ENCODE data around the gene MEIS2. TPM values are rescaled to one million over a fixed set of nuclear protein-coding genes. Genes with fewer than 3 reads are reported as not detected.

Gene MEIS2
- total RNA-seq, 1 experiment from 2014 or later: 23.1 TPM

GRCh38 chr15:37075777-37076176, 24.6 kb downstream of the MEIS2 start:
- H3K9me3 Mint-ChIP-seq (ENCODE audit: low read depth, unreplicated experiment): no peaks in the 10 kb centered on the region
- no peak for TF ChIP-seq CTCF (IDR thresholded peaks at IDR 0.05; ENCODE audit: unreplicated experiment)
- H3K36me3 Mint-ChIP-seq (ENCODE audit: insufficient read depth, unreplicated experiment): peaks cover 5% of the 10 kb centered on the region
- no peaks in the 10 kb centered on the region for H3K4me1 Mint-ChIP-seq (ENCODE audit: low read depth, unreplicated experiment)
- DNase-seq: no peak
- no peak overlapping the region for H3K27ac Mint-ChIP-seq (ENCODE audit: unreplicated experiment)
- CTCF ChIA-PET: no interaction called here
- no peaks in the 10 kb centered on the region for H3K27me3 Mint-ChIP-seq (ENCODE audit: unreplicated experiment)
- no peak overlapping the region for H3K4me3 Mint-ChIP-seq (ENCODE audit: low read depth, unreplicated experiment)
- no TSS peak for BruUV-seq (replicated peaks)
- intact Hi-C loops (cut with micrococcal nuclease; ENCODE audit: unreplicated experiment): no loop called here

- no peak for DNase-seq
- Mint-ChIP-seq H3K9me3 (ENCODE audit: low read depth, unreplicated experiment) (no peaks in the 10 kb centered on the region), H3K27me3 (ENCODE audit: unreplicated experiment) (no peaks in the 10 kb centered on the region), H3K36me3 (ENCODE audit: insufficient read depth, unreplicated experiment) (peaks cover 5% of the 10 kb centered on the region), H3K27ac (ENCODE audit: unreplicated experiment) (no peak overlapping the region), H3K4me1 (ENCODE audit: low read depth, unreplicated experiment) (no peaks in the 10 kb centered on the region), H3K4me3 (ENCODE audit: low read depth, unreplicated experiment) (no peak overlapping the region)
- no TSS peak for BruUV-seq (replicated peaks)
- CTCF ChIA-PET: no interaction called here
- intact Hi-C loops (cut with micrococcal nuclease; ENCODE audit: unreplicated experiment): no loop called here
- TF ChIP-seq CTCF (IDR thresholded peaks at IDR 0.05; ENCODE audit: unreplicated experiment): no peak
Measured at GRCh38 chr15:37072181-37072580, 28.2 kb downstream of the MEIS2 start.

GRCh38 chr15:37071134-37071533, 29.2 kb downstream of the MEIS2 start:
- TF ChIP-seq CTCF (IDR thresholded peaks at IDR 0.05; ENCODE audit: unreplicated experiment): no peak
- intact Hi-C loops (cut with micrococcal nuclease; ENCODE audit: unreplicated experiment): no loop called here
- H3K4me1 Mint-ChIP-seq (ENCODE audit: low read depth, unreplicated experiment): no peaks in the 10 kb centered on the region
- H3K27ac Mint-ChIP-seq (ENCODE audit: unreplicated experiment): no peak overlapping the region
- no peaks in the 10 kb centered on the region for H3K9me3 Mint-ChIP-seq (ENCODE audit: low read depth, unreplicated experiment)
- DNase-seq: no peak
- H3K4me3 Mint-ChIP-seq (ENCODE audit: low read depth, unreplicated experiment): no peak overlapping the region
- peaks cover 5% of the 10 kb centered on the region for H3K36me3 Mint-ChIP-seq (ENCODE audit: insufficient read depth, unreplicated experiment)
- no peaks in the 10 kb centered on the region for H3K27me3 Mint-ChIP-seq (ENCODE audit: unreplicated experiment)
- BruUV-seq (replicated peaks): no TSS peak
- CTCF ChIA-PET: no interaction called here

GRCh38 chr15:37070686-37071085, 29.7 kb downstream of the MEIS2 start:
- no peak for DNase-seq
- Mint-ChIP-seq H3K36me3 (ENCODE audit: insufficient read depth, unreplicated experiment) (peaks cover 5% of the 10 kb centered on the region), H3K4me3 (ENCODE audit: low read depth, unreplicated experiment) (no peak overlapping the region), H3K27me3 (ENCODE audit: unreplicated experiment) (no peaks in the 10 kb centered on the region), H3K4me1 (ENCODE audit: low read depth, unreplicated experiment) (no peaks in the 10 kb centered on the region), H3K9me3 (ENCODE audit: low read depth, unreplicated experiment) (no peaks in the 10 kb centered on the region), H3K27ac (ENCODE audit: unreplicated experiment) (no peak overlapping the region)
- CTCF ChIA-PET: no interaction called here
- no TSS peak for BruUV-seq (replicated peaks)
- intact Hi-C loops (cut with micrococcal nuclease; ENCODE audit: unreplicated experiment): no loop called here
- no peak for TF ChIP-seq CTCF (IDR thresholded peaks at IDR 0.05; ENCODE audit: unreplicated experiment)

GRCh38 chr15:37061996-37062395, 38.4 kb downstream of the MEIS2 start:
- peak; percentile 24 for DNase-seq
- CTCF ChIA-PET: no interaction called here
- intact Hi-C loops (cut with micrococcal nuclease; ENCODE audit: unreplicated experiment): no loop called here
- BruUV-seq (replicated peaks): no TSS peak
- no peak for TF ChIP-seq CTCF (IDR thresholded peaks at IDR 0.05; ENCODE audit: unreplicated experiment)
- H3K27ac Mint-ChIP-seq (ENCODE audit: unreplicated experiment): no peak overlapping the region
- no peaks in the 10 kb centered on the region for H3K4me1 Mint-ChIP-seq (ENCODE audit: low read depth, unreplicated experiment)
- H3K36me3 Mint-ChIP-seq (ENCODE audit: insufficient read depth, unreplicated experiment): no peaks in the 10 kb centered on the region
- H3K4me3 Mint-ChIP-seq (ENCODE audit: low read depth, unreplicated experiment): no peak overlapping the region
- no peaks in the 10 kb centered on the region for H3K9me3 Mint-ChIP-seq (ENCODE audit: low read depth, unreplicated experiment)
- no peaks in the 10 kb centered on the region for H3K27me3 Mint-ChIP-seq (ENCODE audit: unreplicated experiment)

Data from Calu3 (cell line).